Spleen (tissue), 7 donors: ENCODE measurements around the gene TMEM38A.

Source experiments
- POLR2AphosphoS5 ChIP-seq, 3 donors: sonication (generic); formaldehyde crosslinking; IDR thresholded peaks; one replicate each; pipeline ENCODE4 v1.5.1; 2017; ENCODE audit warnings: antibody characterized with exemption in 3 of 3
- TF ChIP-seq, protein P1 (sequence below), 11 experiments: fragments of 200-600 bp in 7 of 11; fragments of 450-650 bp in 4 of 11; sonication (generic) in 4 of 11; IDR thresholded peaks in 8 of 11; conservative IDR thresholded peaks in 3 of 11; 1 replicate in 7 of 11; 2 replicates in 4 of 11; pipeline versions ENCODE4 v1.4.0 to v1.8.0; 2016 to 2021; ENCODE audit warnings: antibody characterized with exemption in 11 of 11, inconsistent platforms in 4 of 11, mild to moderate bottlenecking in 1 of 11
- donor health status: DM: no; HTN: no; CAD: no; lungs with moderate emphysema.
- donor health status: DM: no; HTN: no; CAD: no.
- donor health status: DM: no; HTN: no; CAD: no.

DNA sequence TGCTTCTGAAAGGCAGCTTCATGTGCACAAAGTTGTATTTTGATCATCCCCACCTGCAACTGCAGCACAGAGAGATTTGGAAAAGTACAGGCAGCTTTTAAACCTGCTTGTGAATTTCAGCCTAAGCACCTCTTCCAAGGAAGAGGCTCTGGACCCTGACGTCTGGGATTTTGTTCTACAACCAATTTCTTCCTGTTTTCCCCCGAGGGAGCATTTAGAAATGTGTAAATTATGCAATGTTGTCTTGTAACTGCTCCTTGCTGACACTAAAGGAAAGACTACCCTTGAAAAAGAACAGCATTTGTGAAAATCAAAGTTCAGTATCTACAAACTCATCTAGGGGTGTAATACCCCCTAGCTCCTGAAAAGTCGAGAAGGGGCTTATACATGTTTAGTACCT lies 48.3 kb upstream of the TMEM38A start:
- TF ChIP-seq, protein P1, sequence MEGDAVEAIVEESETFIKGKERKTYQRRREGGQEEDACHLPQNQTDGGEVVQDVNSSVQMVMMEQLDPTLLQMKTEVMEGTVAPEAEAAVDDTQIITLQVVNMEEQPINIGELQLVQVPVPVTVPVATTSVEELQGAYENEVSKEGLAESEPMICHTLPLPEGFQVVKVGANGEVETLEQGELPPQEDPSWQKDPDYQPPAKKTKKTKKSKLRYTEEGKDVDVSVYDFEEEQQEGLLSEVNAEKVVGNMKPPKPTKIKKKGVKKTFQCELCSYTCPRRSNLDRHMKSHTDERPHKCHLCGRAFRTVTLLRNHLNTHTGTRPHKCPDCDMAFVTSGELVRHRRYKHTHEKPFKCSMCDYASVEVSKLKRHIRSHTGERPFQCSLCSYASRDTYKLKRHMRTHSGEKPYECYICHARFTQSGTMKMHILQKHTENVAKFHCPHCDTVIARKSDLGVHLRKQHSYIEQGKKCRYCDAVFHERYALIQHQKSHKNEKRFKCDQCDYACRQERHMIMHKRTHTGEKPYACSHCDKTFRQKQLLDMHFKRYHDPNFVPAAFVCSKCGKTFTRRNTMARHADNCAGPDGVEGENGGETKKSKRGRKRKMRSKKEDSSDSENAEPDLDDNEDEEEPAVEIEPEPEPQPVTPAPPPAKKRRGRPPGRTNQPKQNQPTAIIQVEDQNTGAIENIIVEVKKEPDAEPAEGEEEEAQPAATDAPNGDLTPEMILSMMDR (IDR thresholded peaks at IDR 0.05 in 8 of 11, conservative IDR thresholded peaks at IDR 0.05 in 3 of 11), result no peak
- TF ChIP-seq POLR2AphosphoS5 (IDR thresholded peaks at IDR 0.05), result no peak
